Inflammatory macrophage treated with lipopolysaccharide for 1 hour (primary cell): Measurements from ENCODE around the gene KIF19.
"Not testable (repeated sequence)": the region's sequence is repeated elsewhere in the genome, so short reads cannot be mapped to it uniquely, and the experiment has no call there.

ENCODE experiments used
- DNase-seq, 2 donors: peaks; one replicate each; pipeline ENCODE4 v3.0.0-alpha.2; 2020 to 2022

KIF19 gene

GRCh38 chr17:74325743-74326379, at the start of gene KIF19:
KIF19 (plus strand) TSS chr17:74326226; CDS start chr17:74326350, 124 bp downstream.
- peak in 1 of 2 donors; percentile 8 for DNase-seq

- DNase-seq = peak; percentile 86 to 98
Observed at GRCh38 chr17:74276541-74277009, 49.5 kb upstream of the KIF19 start.

- no peak for DNase-seq
Observed at GRCh38 chr17:74277935-74278334, 48.1 kb upstream of the KIF19 start.

- DNase-seq = not testable (repeated sequence)
Observed at GRCh38 chr17:74279617-74280016, 46.4 kb upstream of the KIF19 start.

GRCh38 chr17:74280093-74280513, 45.9 kb upstream of the KIF19 start:
- DNase-seq = peak; percentile 89 to 97

GRCh38 chr17:74281799-74282198, 44.2 kb upstream of the KIF19 start:
- DNase-seq = no peak

GRCh38 chr17:74282274-74282586, 43.8 kb upstream of the KIF19 start:
- not testable (repeated sequence) for DNase-seq

GRCh38 chr17:74282587-74283370, 43.2 kb upstream of the KIF19 start:
- DNase-seq = peak; percentile 87 to 98

- DNase-seq = no peak
Observed at GRCh38 chr17:74283371-74283673, 42.7 kb upstream of the KIF19 start.

GRCh38 chr17:74287031-74287602, 38.9 kb upstream of the KIF19 start:
- DNase-seq = no peak

GRCh38 chr17:74288785-74289184, 37.2 kb upstream of the KIF19 start:
- DNase-seq = peak in 1 of 2 donors; percentile 50

GRCh38 chr17:74289688-74290087, 36.3 kb upstream of the KIF19 start:
- peak; percentile 29 to 37 for DNase-seq

GRCh38 chr17:74290340-74290739, 35.7 kb upstream of the KIF19 start:
- no peak for DNase-seq

- no peak for DNase-seq
Observed at GRCh38 chr17:74292495-74292894, 33.5 kb upstream of the KIF19 start.

GRCh38 chr17:74295625-74296547, 30.1 kb upstream of the KIF19 start:
- no peak for DNase-seq

GRCh38 chr17:74296548-74296936, 29.5 kb upstream of the KIF19 start:
- peak; percentile 69 to 82 for DNase-seq

GRCh38 chr17:74297941-74298340, 28.1 kb upstream of the KIF19 start:
- no peak for DNase-seq

GRCh38 chr17:74298778-74299177, 27.2 kb upstream of the KIF19 start:
- DNase-seq = no peak

GRCh38 chr17:74299226-74300009, 26.6 kb upstream of the KIF19 start:
- DNase-seq = no peak

GRCh38 chr17:74303305-74303704, 22.7 kb upstream of the KIF19 start:
- no peak for DNase-seq

- DNase-seq = no peak
Observed at GRCh38 chr17:74304184-74304583, 21.8 kb upstream of the KIF19 start.
